Esophagus squamous epithelium (tissue), 5 donors: ENCODE data around the gene COG3. TPM values are rescaled to one million over a fixed set of nuclear protein-coding genes. Genes with fewer than 3 reads are reported as not detected.
A peak's percentile ranks its signal among the peaks of the same experiment; 100 is the strongest.

ENCODE experiments used
- DNase-seq: peaks from one replicate; lab custom pipeline; 2025; lab: John Stamatoyannopoulos, UW
- H3K27ac ChIP-seq, 4 donors: fragments of 200-600 bp; sonication (generic); one replicate each; pipeline ENCODE4 v1.5.1; 2016 to 2019; ENCODE audit warnings: mild to moderate bottlenecking in 1 of 4
- H3K27me3 ChIP-seq, 4 donors: fragments of 200-600 bp; sonication (generic); 1 replicate in 3 of 4; 2 replicates in 1 of 4; pipeline versions ENCODE4 v1.5.1 to v1.6.0; 2017 to 2021; ENCODE audit warnings: antibody characterized with exemption in 1 of 4
- H3K36me3 ChIP-seq, 3 donors: fragments of 200-600 bp; sonication (generic); one replicate each; pipeline ENCODE4 v1.5.1; 2016 to 2019
- H3K4me1 ChIP-seq, 3 donors: fragments of 200-600 bp; sonication (generic); one replicate each; pipeline ENCODE4 v1.5.1; 2017 to 2019
- H3K4me3 ChIP-seq, 4 donors: fragments of 200-600 bp; sonication (generic); 1 replicate in 3 of 4; 2 replicates in 1 of 4; pipeline ENCODE4 v1.5.1; 2016 to 2019; ENCODE audit warnings: mild to moderate bottlenecking in 2 of 4, moderate library complexity in 1 of 4
- H3K9me3 ChIP-seq, 3 donors: fragments of 200-600 bp; sonication (generic); one replicate each; pipeline ENCODE4 v1.5.1; 2016 to 2019
- POLR2A ChIP-seq, 4 donors: fragments of 450-650 bp; IDR thresholded peaks; one replicate each; pipeline ENCODE4 v1.6.1; 2017; ENCODE audit warnings: antibody characterized with exemption in 4 of 4, mild to moderate bottlenecking in 4 of 4, moderate library complexity in 3 of 4
- WGBS, 2 donors: methylation state at CpG; one replicate each; pipeline ENCODE4 v1.1.5; 2018; 5-methylcytosine and 5-hydroxymethylcytosine counted together
- intact Hi-C: fragments of 100-400 bp; cut with DNase I; formaldehyde crosslinking; loops from one replicate; pipeline ENCODE4 v1.15.0; 2022
- total RNA-seq, 4 donors: library from RNA; depleted of rRNA; stranded (reverse); fragments of >200 nt; gene quantifications; one replicate each; pipeline ENCODE4 v1.1.0, GENCODE V29; 2016
- TF ChIP-seq, protein P1 (sequence below), 6 experiments: fragments of 450-650 bp in 4 of 6; fragments of 200-600 bp in 2 of 6; sonication (generic) in 2 of 6; IDR thresholded peaks; one replicate each; pipeline ENCODE4 v1.5.1; 2016 to 2019; ENCODE audit warnings: antibody characterized with exemption in 6 of 6, mild to moderate bottlenecking in 4 of 6, moderate library complexity in 4 of 6
- donor health status: DM: yes; HTN: yes; CAD: no.

COG3 gene
- total RNA-seq, 4 donors from 2014 or later = 16.5 to 26.3 (median 21.5) TPM

DNA sequence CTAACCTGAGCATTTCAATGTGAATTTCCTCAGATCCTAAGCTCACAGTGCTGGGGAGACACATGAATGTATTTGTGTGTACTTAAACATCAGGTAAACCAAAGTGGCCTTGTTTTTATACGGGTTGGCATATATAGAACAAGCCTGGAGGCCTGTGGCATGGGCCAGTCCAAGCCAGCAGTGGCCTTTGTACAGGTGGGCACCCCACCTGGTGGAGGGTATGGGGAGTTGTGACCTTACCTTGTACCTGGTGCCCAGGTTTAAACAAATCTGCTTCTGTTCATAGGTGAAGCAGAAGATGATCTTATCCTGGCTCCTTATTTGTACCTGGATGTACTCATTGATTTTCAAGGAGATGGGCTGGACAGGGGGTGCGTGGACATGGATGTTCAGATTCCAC lies 79.8 kb downstream of the COG3 start:
- TF ChIP-seq, protein P1, sequence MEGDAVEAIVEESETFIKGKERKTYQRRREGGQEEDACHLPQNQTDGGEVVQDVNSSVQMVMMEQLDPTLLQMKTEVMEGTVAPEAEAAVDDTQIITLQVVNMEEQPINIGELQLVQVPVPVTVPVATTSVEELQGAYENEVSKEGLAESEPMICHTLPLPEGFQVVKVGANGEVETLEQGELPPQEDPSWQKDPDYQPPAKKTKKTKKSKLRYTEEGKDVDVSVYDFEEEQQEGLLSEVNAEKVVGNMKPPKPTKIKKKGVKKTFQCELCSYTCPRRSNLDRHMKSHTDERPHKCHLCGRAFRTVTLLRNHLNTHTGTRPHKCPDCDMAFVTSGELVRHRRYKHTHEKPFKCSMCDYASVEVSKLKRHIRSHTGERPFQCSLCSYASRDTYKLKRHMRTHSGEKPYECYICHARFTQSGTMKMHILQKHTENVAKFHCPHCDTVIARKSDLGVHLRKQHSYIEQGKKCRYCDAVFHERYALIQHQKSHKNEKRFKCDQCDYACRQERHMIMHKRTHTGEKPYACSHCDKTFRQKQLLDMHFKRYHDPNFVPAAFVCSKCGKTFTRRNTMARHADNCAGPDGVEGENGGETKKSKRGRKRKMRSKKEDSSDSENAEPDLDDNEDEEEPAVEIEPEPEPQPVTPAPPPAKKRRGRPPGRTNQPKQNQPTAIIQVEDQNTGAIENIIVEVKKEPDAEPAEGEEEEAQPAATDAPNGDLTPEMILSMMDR (IDR thresholded peaks at IDR 0.05) = peak in 1 of 6 experiments; percentile 5
- TF ChIP-seq POLR2A (IDR thresholded peaks at IDR 0.05) = no peak
- H3K36me3 ChIP-seq = no peaks in the 10 kb centered on the region
- intact Hi-C loops = no loop called here
- peaks cover 0 to 15% (median 0%) of the 10 kb centered on the region in 4 donors for H3K27me3 ChIP-seq
- 68 to 78% methylated on average over 2 of the region's 2 CpGs for WGBS, 2 donors
- no peaks in the 10 kb centered on the region for H3K9me3 ChIP-seq
- no peak overlapping the region for H3K27ac ChIP-seq
- DNase-seq = no peak
- H3K4me1 ChIP-seq = no peaks in the 10 kb centered on the region
- H3K4me3 ChIP-seq = no peak overlapping the region

DNA sequence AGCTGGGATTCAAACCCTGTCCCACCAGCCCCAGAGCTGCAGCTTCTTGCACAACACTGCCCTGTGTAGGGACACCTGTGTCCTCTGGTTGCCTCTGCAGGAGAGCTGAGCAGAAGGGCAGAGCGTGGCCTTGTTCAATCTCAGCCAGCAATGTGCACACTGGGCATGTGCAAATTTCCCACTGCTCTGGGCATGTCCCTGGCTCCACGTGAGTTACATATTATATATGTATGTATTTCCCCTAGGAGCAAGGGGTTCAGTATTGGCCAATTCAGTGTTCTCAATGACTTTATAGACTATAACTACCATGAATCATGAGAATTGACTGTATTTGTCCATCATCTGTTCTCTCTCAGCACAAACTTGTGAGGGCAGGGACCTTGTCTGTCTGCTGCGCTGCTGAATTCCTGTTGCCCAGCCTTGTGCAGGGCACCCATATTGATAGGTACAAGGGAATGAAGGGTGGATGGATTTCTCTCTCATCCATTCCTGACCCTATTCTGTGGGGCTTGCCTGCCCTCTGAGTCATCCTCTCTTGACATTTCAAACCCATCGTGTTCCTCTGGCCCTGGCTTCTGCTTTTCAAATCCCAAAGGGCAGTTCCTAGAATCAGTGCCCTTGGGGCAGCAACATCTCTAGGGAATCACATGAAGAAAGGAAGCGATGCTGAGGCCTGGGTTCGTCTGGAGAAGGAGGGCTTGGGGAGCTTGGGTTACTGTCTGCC lies 81.1 kb downstream of the COG3 start:
- Histone ChIP-seq H3K36me3 (no peaks in the 10 kb centered on the region), H3K9me3 (no peaks in the 10 kb centered on the region), H3K4me3 (no peak overlapping the region), H3K4me1 (no peaks in the 10 kb centered on the region), H3K27me3 (peaks cover 0 to 15% (median 0%) of the 10 kb centered on the region in 4 donors), H3K27ac (no peak overlapping the region)
- TF ChIP-seq, protein P1 (IDR thresholded peaks at IDR 0.05) = no peak
- no peak for TF ChIP-seq POLR2A (IDR thresholded peaks at IDR 0.05)
- DNase-seq = no peak
- intact Hi-C loops = no loop called here
- 54 to 69% methylated on average over 6 of the region's 6 CpGs for WGBS, 2 donors

DNA sequence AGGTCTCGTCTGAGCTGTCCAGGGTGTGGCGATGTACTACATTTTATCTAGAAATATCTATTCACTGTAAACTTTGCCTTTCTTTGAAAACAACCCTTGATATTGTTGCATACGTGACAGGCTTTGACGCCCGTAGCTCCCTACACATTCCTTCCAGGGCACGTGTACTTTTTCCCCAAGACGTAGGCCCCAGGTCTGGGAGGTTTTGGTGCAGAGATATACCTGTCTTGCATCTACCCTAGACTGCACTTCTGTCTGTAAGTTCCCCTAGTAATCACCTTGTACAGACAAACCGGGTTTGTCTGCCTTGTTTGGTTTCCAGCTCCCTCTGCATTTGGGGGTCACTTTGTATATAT lies 81.6 kb downstream of the COG3 start:
- Histone ChIP-seq H3K27me3 (peaks cover 0 to 15% (median 0%) of the 10 kb centered on the region in 4 donors), H3K4me1 (no peaks in the 10 kb centered on the region), H3K9me3 (no peaks in the 10 kb centered on the region), H3K27ac (no peak overlapping the region), H3K4me3 (no peak overlapping the region), H3K36me3 (no peaks in the 10 kb centered on the region)
- WGBS, 2 donors = 71 to 72% methylated on average over 8 of the region's 8 CpGs
- intact Hi-C loops = no loop called here
- TF ChIP-seq, protein P1 (IDR thresholded peaks at IDR 0.05) = no peak
- TF ChIP-seq POLR2A (IDR thresholded peaks at IDR 0.05) = no peak
- DNase-seq = no peak

DNA sequence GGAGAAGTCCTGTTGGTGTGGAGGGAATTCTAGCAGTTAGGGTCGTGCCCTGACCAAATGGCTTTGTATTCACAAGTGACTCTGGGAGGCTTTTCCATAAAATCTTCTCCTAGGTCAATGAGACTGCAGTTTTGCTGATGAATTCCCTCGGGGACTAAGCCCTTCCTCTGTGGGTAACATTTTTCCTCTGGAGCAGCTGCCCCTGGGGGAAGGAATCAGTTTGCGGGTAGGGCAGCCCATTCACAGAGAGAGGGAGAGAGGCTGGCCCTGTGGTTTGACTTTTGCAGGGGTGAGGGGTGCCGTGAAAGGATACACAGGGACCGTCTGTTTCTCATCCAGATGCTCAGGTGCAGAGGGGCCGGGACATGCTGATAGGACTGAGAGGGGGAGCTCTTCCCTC lies 83.5 kb downstream of the COG3 start:
- WGBS, 2 donors = 34 to 53% methylated on average over 4 to 6 of the region's 6 CpGs
- TF ChIP-seq, protein P1 (IDR thresholded peaks at IDR 0.05) = no peak
- no peak for TF ChIP-seq POLR2A (IDR thresholded peaks at IDR 0.05)

DNA sequence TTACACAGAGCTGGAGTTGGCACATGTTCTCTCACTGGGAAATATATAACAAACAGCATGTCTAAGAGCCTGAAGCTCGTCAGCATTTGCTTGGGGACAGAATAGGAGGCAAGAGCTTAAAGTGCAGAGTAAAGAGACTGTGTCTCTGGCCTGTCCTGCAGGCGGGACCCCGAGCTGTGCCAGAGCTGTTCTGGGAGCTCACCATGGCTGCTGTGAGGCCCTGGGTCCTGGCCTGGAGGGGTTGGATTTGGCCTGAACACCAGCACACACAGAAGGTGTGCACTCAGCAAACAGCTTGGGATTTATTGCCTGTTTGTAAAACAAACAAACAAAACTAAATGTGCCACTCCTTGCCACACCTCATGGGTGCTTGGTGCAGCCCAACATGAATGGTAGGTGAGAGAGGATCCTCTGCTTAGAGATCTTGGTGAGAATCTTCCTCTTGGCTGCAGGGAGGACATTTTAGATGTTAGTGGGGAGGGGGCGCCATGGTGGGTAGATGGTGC lies 89.9 kb downstream of the COG3 start:
- DNase-seq = no peak
- TF ChIP-seq, protein P1 (IDR thresholded peaks at IDR 0.05) = no peak
- TF ChIP-seq POLR2A (IDR thresholded peaks at IDR 0.05) = no peak

More for the DNA sequence above, 83.5 kb downstream of the COG3 start:
- no peaks in the 10 kb centered on the region for H3K9me3 ChIP-seq
- H3K36me3 ChIP-seq = no peaks in the 10 kb centered on the region
- no peak for DNase-seq
- intact Hi-C loops = no loop called here
- H3K27me3 ChIP-seq = peaks cover 0 to 15% (median 0%) of the 10 kb centered on the region in 4 donors
- H3K4me3 ChIP-seq = no peak overlapping the region
- no peaks in the 10 kb centered on the region for H3K4me1 ChIP-seq
- no peak overlapping the region for H3K27ac ChIP-seq

More for the DNA sequence above, 89.9 kb downstream of the COG3 start:
- Histone ChIP-seq H3K9me3 (no peaks in the 10 kb centered on the region), H3K4me1 (no peaks in the 10 kb centered on the region), H3K36me3 (no peaks in the 10 kb centered on the region), H3K4me3 (no peak overlapping the region), H3K27ac (no peak overlapping the region), H3K27me3 (no peaks in the 10 kb centered on the region)
- 53 to 75% methylated on average over 2 to 4 of the region's 4 CpGs for WGBS, 2 donors
- intact Hi-C loops = no loop called here
